ENCODE measurements around the gene SOX13.

Gene SOX13

GRCh38 chr1:204065174-204065985 is 7.5 kb upstream of the SOX13 start:
- peaks cover 9% of the 10 kb centered on the region for H3K4me1 ChIP-seq (ENCODE audit: insufficient read depth, insufficient read length)
- no peak overlapping the region for H3K9ac ChIP-seq (ENCODE audit: insufficient read length, low read depth)
- peaks cover 3% of the 10 kb centered on the region for H3K27me3 ChIP-seq (ENCODE audit: insufficient read depth, insufficient read length)
- H3K9me3 ChIP-seq (ENCODE audit: insufficient read depth, low read length): peaks cover 7% of the 10 kb centered on the region; the same call in 1 of the 2 replicates
- DNase-seq (ENCODE audit: low read depth, low spot score): peak; percentile 96
- TF ChIP-seq YY1 (IDR thresholded peaks at IDR 0.05; ENCODE audit: insufficient read depth, insufficient read length) (no peak), SUZ12 (IDR thresholded peaks at IDR 0.05; ENCODE audit: extremely low read depth, insufficient read depth, insufficient read length) (no peak), ZNF274 (IDR thresholded peaks at IDR 0.05; ENCODE audit: low read depth, low read length) (no peak)
- no peaks in the 10 kb centered on the region for H3K36me3 ChIP-seq (ENCODE audit: insufficient read depth, insufficient read length, low read length)
- H3K4me3 ChIP-seq (ENCODE audit: insufficient read length, low read depth): no peak overlapping the region

- DNase-seq (ENCODE audit: low read depth, low spot score): no peak
- Histone ChIP-seq H3K36me3 (ENCODE audit: insufficient read depth, insufficient read length, low read length) (no peaks in the 10 kb centered on the region), H3K4me3 (ENCODE audit: insufficient read length, low read depth) (no peak overlapping the region), H3K9ac (ENCODE audit: insufficient read length, low read depth) (no peak overlapping the region), H3K4me1 (ENCODE audit: insufficient read depth, insufficient read length) (peaks cover 9% of the 10 kb centered on the region), H3K9me3 (ENCODE audit: insufficient read depth, low read length) (peaks cover 7% of the 10 kb centered on the region; the same call in 1 of the 2 replicates), H3K27me3 (ENCODE audit: insufficient read depth, insufficient read length) (peaks cover 3% of the 10 kb centered on the region)
- TF ChIP-seq YY1 (IDR thresholded peaks at IDR 0.05; ENCODE audit: insufficient read depth, insufficient read length) (no peak), SUZ12 (IDR thresholded peaks at IDR 0.05; ENCODE audit: extremely low read depth, insufficient read depth, insufficient read length) (no peak), ZNF274 (IDR thresholded peaks at IDR 0.05; ENCODE audit: low read depth, low read length) (no peak)
These were observed 7.0 kb upstream of the SOX13 start for GRCh38 chr1:204065986-204066300.

GRCh38 chr1:204067935-204068334 is 5.0 kb upstream of the SOX13 start:
- Histone ChIP-seq H3K9me3 (ENCODE audit: insufficient read depth, low read length) (peaks cover 7% of the 10 kb centered on the region; the same call in 1 of the 2 replicates), H3K27me3 (ENCODE audit: insufficient read depth, insufficient read length) (peaks cover 15% of the 10 kb centered on the region), H3K4me3 (ENCODE audit: insufficient read length, low read depth) (no peak overlapping the region), H3K9ac (ENCODE audit: insufficient read length, low read depth) (no peak overlapping the region), H3K36me3 (ENCODE audit: insufficient read depth, insufficient read length, low read length) (no peaks in the 10 kb centered on the region), H3K4me1 (ENCODE audit: insufficient read depth, insufficient read length) (peaks cover 9% of the 10 kb centered on the region)
- DNase-seq (ENCODE audit: low read depth, low spot score): no peak
- TF ChIP-seq ZNF274 (IDR thresholded peaks at IDR 0.05; ENCODE audit: low read depth, low read length) (no peak), SUZ12 (IDR thresholded peaks at IDR 0.05; ENCODE audit: extremely low read depth, insufficient read depth, insufficient read length) (no peak)

GRCh38 chr1:204069887-204070286 is 3.0 kb upstream of the SOX13 start:
- peaks cover 7% of the 10 kb centered on the region; the same call in 1 of the 2 replicates for H3K9me3 ChIP-seq (ENCODE audit: insufficient read depth, low read length)
- no peak overlapping the region for H3K4me3 ChIP-seq (ENCODE audit: insufficient read length, low read depth)
- DNase-seq (ENCODE audit: low read depth, low spot score): no peak
- H3K9ac ChIP-seq (ENCODE audit: insufficient read length, low read depth): no peak overlapping the region
- H3K36me3 ChIP-seq (ENCODE audit: insufficient read depth, insufficient read length, low read length): no peaks in the 10 kb centered on the region
- TF ChIP-seq ZNF274 (IDR thresholded peaks at IDR 0.05; ENCODE audit: low read depth, low read length): no peak
- no peak for TF ChIP-seq YY1 (IDR thresholded peaks at IDR 0.05; ENCODE audit: insufficient read depth, insufficient read length)
- TF ChIP-seq SUZ12 (IDR thresholded peaks at IDR 0.05; ENCODE audit: extremely low read depth, insufficient read depth, insufficient read length): no peak
- peaks cover 16% of the 10 kb centered on the region for H3K27me3 ChIP-seq (ENCODE audit: insufficient read depth, insufficient read length)
- H3K4me1 ChIP-seq (ENCODE audit: insufficient read depth, insufficient read length): peaks cover 9% of the 10 kb centered on the region

- H3K9ac ChIP-seq (ENCODE audit: insufficient read length, low read depth): no peak overlapping the region
- no peak for DNase-seq (ENCODE audit: low read depth, low spot score)
- peaks cover 11% of the 10 kb centered on the region for H3K4me1 ChIP-seq (ENCODE audit: insufficient read depth, insufficient read length)
- no peaks in the 10 kb centered on the region for H3K36me3 ChIP-seq (ENCODE audit: insufficient read depth, insufficient read length, low read length)
- no peak for TF ChIP-seq SUZ12 (IDR thresholded peaks at IDR 0.05; ENCODE audit: extremely low read depth, insufficient read depth, insufficient read length)
- TF ChIP-seq ZNF274 (IDR thresholded peaks at IDR 0.05; ENCODE audit: low read depth, low read length): no peak
- no peak for TF ChIP-seq YY1 (IDR thresholded peaks at IDR 0.05; ENCODE audit: insufficient read depth, insufficient read length)
- H3K27me3 ChIP-seq (ENCODE audit: insufficient read depth, insufficient read length): peaks cover 25% of the 10 kb centered on the region
- no peak overlapping the region for H3K4me3 ChIP-seq (ENCODE audit: insufficient read length, low read depth)
- H3K9me3 ChIP-seq (ENCODE audit: insufficient read depth, low read length): peaks cover 7% of the 10 kb centered on the region; the same call in 1 of the 2 replicates
These were observed 2.0 kb upstream of the SOX13 start for GRCh38 chr1:204070895-204071294.

- Histone ChIP-seq H3K4me3 (ENCODE audit: insufficient read length, low read depth) (peak overlapping the region; percentile 98), H3K4me1 (ENCODE audit: insufficient read depth, insufficient read length) (peaks cover 13% of the 10 kb centered on the region), H3K27me3 (ENCODE audit: insufficient read depth, insufficient read length) (peaks cover 26% of the 10 kb centered on the region), H3K9ac (ENCODE audit: insufficient read length, low read depth) (peak overlapping the region; percentile 99), H3K9me3 (ENCODE audit: insufficient read depth, low read length) (no peaks in the 10 kb centered on the region), H3K36me3 (ENCODE audit: insufficient read depth, insufficient read length, low read length) (peaks cover 7% of the 10 kb centered on the region)
- no peak for DNase-seq (ENCODE audit: low read depth, low spot score)
- TF ChIP-seq SUZ12 (IDR thresholded peaks at IDR 0.05; ENCODE audit: extremely low read depth, insufficient read depth, insufficient read length): no peak
- TF ChIP-seq YY1 (IDR thresholded peaks at IDR 0.05; ENCODE audit: insufficient read depth, insufficient read length): no peak
- no peak for TF ChIP-seq ZNF274 (IDR thresholded peaks at IDR 0.05; ENCODE audit: low read depth, low read length)
These were observed 940 bp downstream of the SOX13 start for GRCh38 chr1:204073837-204074273.

GRCh38 chr1:204074274-204075138 is 1.6 kb downstream of the SOX13 start:
- Histone ChIP-seq H3K4me1 (ENCODE audit: insufficient read depth, insufficient read length) (peaks cover 13% of the 10 kb centered on the region), H3K4me3 (ENCODE audit: insufficient read length, low read depth) (peak overlapping the region; percentile 98), H3K27me3 (ENCODE audit: insufficient read depth, insufficient read length) (peaks cover 26% of the 10 kb centered on the region), H3K36me3 (ENCODE audit: insufficient read depth, insufficient read length, low read length) (peaks cover 7% of the 10 kb centered on the region), H3K9me3 (ENCODE audit: insufficient read depth, low read length) (no peaks in the 10 kb centered on the region), H3K9ac (ENCODE audit: insufficient read length, low read depth) (peak overlapping the region; percentile 99)
- DNase-seq (ENCODE audit: low read depth, low spot score): peak; percentile 61
- TF ChIP-seq YY1 (IDR thresholded peaks at IDR 0.05; ENCODE audit: insufficient read depth, insufficient read length) (no peak), ZNF274 (IDR thresholded peaks at IDR 0.05; ENCODE audit: low read depth, low read length) (no peak), SUZ12 (IDR thresholded peaks at IDR 0.05; ENCODE audit: extremely low read depth, insufficient read depth, insufficient read length) (no peak)
